ENCODE data around the gene ISG15. TPM values are rescaled to one million over a fixed set of nuclear protein-coding genes. Genes with fewer than 3 reads are reported as not detected.

Gene ISG15
- total and polyA plus RNA-seq, 2 of the 13 experiments (the other 11 are each of a cell fraction or from before 2014, with no cell fraction given), result 42.1 to 54.9 TPM

GRCh38 chr1:995665-996633 is 17.3 kb upstream of the ISG15 start (continued):
- TF ChIP-seq ZNF687 (CRISPR knock-in tag; IDR thresholded peaks at IDR 0.05), result peak; percentile 58
- TF ChIP-seq SATB2 (CRISPR knock-in tag; IDR thresholded peaks at IDR 0.05), result no peak
- no peak for TF ChIP-seq HOXA5 (CRISPR knock-in tag; IDR thresholded peaks at IDR 0.05)
- TF ChIP-seq RFX5 (IDR thresholded peaks at IDR 0.05; ENCODE audit: low read depth, low read length), result no peak
- TF ChIP-seq ZNF234 (CRISPR knock-in tag; conservative IDR thresholded peaks at IDR 0.05), result no peak
- TF ChIP-seq REXO4 (CRISPR knock-in tag; IDR thresholded peaks at IDR 0.05; ENCODE audit: borderline replicate concordance), result no peak
- peak; percentile 71; the same call in 1 of the 2 replicates for TF ChIP-seq TARDBP (CRISPR knock-in tag; IDR thresholded peaks at IDR 0.05)
- TF ChIP-seq ZNF800 (CRISPR knock-in tag; IDR thresholded peaks at IDR 0.05), result no peak
- no peak for TF ChIP-seq ZNF749 (CRISPR knock-in tag; IDR thresholded peaks at IDR 0.05; ENCODE audit: borderline replicate concordance)
- TF ChIP-seq POGZ (CRISPR knock-in tag; IDR thresholded peaks at IDR 0.05), result no peak
- no peak for TF ChIP-seq CEBPG (CRISPR knock-in tag; IDR thresholded peaks at IDR 0.05)
- TF ChIP-seq MAZ (IDR thresholded peaks at IDR 0.05; ENCODE audit: borderline replicate concordance, low read depth, low read length), result no peak
- no peak for TF ChIP-seq MAZ (CRISPR knock-in tag; IDR thresholded peaks at IDR 0.05; ENCODE audit: low read depth)
- no peak for TF ChIP-seq ZNF260 (CRISPR knock-in tag; IDR thresholded peaks at IDR 0.05; ENCODE audit: borderline replicate concordance, low read depth)
- TF ChIP-seq ZNF256 (CRISPR knock-in tag; conservative IDR thresholded peaks at IDR 0.05), result no peak
- no peak for TF ChIP-seq ZBTB43 (CRISPR knock-in tag; conservative IDR thresholded peaks at IDR 0.05)
- no peak for TF ChIP-seq TBL1XR1 (IDR thresholded peaks at IDR 0.05; ENCODE audit: borderline replicate concordance, low read length, partially characterized antibody)
- no peak for TF ChIP-seq SOX5 (CRISPR knock-in tag; IDR thresholded peaks at IDR 0.05; ENCODE audit: borderline replicate concordance)
- no peak for TF ChIP-seq STAT5B (CRISPR knock-in tag; IDR thresholded peaks at IDR 0.05)
- no peak for TF ChIP-seq ZNF354B (CRISPR knock-in tag; IDR thresholded peaks at IDR 0.05)
- TF ChIP-seq ZBTB7A (CRISPR knock-in tag; IDR thresholded peaks at IDR 0.05), result peak; percentile 20; the same call in 1 of the 2 replicates
- TF ChIP-seq ZNF138 (CRISPR knock-in tag; IDR thresholded peaks at IDR 0.05; ENCODE audit: low read depth), result no peak
- no peak for TF ChIP-seq ESRRA (CRISPR knock-in tag; IDR thresholded peaks at IDR 0.05; ENCODE audit: low read depth)
- TF ChIP-seq NR3C1 (CRISPR knock-in tag; IDR thresholded peaks at IDR 0.05), result no peak

Measured in HepG2 (cell line).